Adrenal gland (tissue), 12 donors: ENCODE data around the gene SNAI3. TPM values are rescaled to one million over a fixed set of nuclear protein-coding genes. Genes with fewer than 3 reads are reported as not detected.

Experiments
- DNase-seq, 7 donors: peaks; one replicate each; pipeline ENCODE4 v3.0.0-alpha.2; 2019 to 2020
- H3K27ac ChIP-seq, 5 donors: fragments of 200-600 bp; sonication (generic) in 4 of 5; 1 replicate in 3 of 5; 2 replicates in 2 of 5; pipeline versions ENCODE4 v1.5.1 to v1.8.0; 2016 to 2020; ENCODE audit warnings: mild to moderate bottlenecking in 1 of 5
- H3K27me3 ChIP-seq: fragments of 200-600 bp; 2 replicates; pipeline ENCODE4 v1.8.0; 2021
- H3K36me3 ChIP-seq, 2 donors: fragments of 200-600 bp; replicated peaks in 1 of 2; 1 replicate in 1 of 2; 2 replicates in 1 of 2; pipeline versions ENCODE4 v1.5.1 to v1.8.0; 2018 to 2022
- H3K4me1 ChIP-seq, 2 donors: fragments of 200-600 bp; replicated peaks in 1 of 2; 1 replicate in 1 of 2; 2 replicates in 1 of 2; pipeline versions ENCODE4 v1.5.1 to v1.8.0; 2018 to 2021
- H3K4me3 ChIP-seq, 4 donors: fragments of 200-600 bp; sonication (generic) in 3 of 4; one replicate each; pipeline ENCODE4 v1.5.1; 2016 to 2018
- H3K9me3 ChIP-seq, 3 donors: fragments of 200-600 bp; sonication (generic) in 1 of 3; replicated peaks in 1 of 3; 1 replicate in 2 of 3; 2 replicates in 1 of 3; pipeline versions ENCODE4 v1.5.1 to v1.8.0; 2016 to 2021
- CTCF ChIP-seq, 6 experiments: fragments of 450-650 bp in 4 of 6; fragments of 200-600 bp in 2 of 6; sonication (generic) in 1 of 6; IDR thresholded peaks; 1 replicate in 5 of 6; 2 replicates in 1 of 6; pipeline versions ENCODE4 v1.5.1 to v1.8.0; 2016 to 2021; ENCODE audit warnings: antibody characterized with exemption in 6 of 6, mild to moderate bottlenecking in 2 of 6, moderate library complexity in 1 of 6
- POLR2A ChIP-seq, 2 donors: fragments of 450-650 bp; IDR thresholded peaks; one replicate each; pipeline ENCODE4 v1.6.1; 2017; ENCODE audit warnings: antibody characterized with exemption in 2 of 2, mild to moderate bottlenecking in 2 of 2, moderate library complexity in 1 of 2
- WGBS, 4 donors: extraction: QIAGEN DNeasy Blood & Tissue Kit in 2 of 4; methylation state at CpG; one replicate each; pipeline versions ENCODE4 v1.1.5 to v1.1.7; 2013 to 2017; 5-methylcytosine and 5-hydroxymethylcytosine counted together
- intact Hi-C, 2 donors: fragments of 100-400 bp; cut with DNase I; formaldehyde crosslinking; loops; one replicate each; pipeline versions ENCODE4 v1.14.1 to v1.15.0; 2022 to 2023
- polyA plus RNA-seq, 3 donors: library from polyadenylated mRNA; stranded (reverse); fragments of 200-250 nt in 2 of 3; fragments of 350-450 nt in 1 of 3; fragmentation: Illumina TruSeq in 1 of 3; extraction: RNeasy Lipid Tissue Mini Kit (QIAGEN cat#74804) in 1 of 3; gene quantifications; one replicate each; pipeline ENCODE4 v1.2.3, GENCODE V29; 2013 to 2014
- total RNA-seq, 9 donors: library from RNA; depleted of rRNA in 4 of 9; stranded (reverse); fragments of >200 nt in 4 of 9; fragments of 120-200 nt in 1 of 9; fragmentation: NEBNext Ultra II Directional in 1 of 9; extraction: Animal tissue kit (Norgen Biotek cat#: 25700) in 1 of 9; gene quantifications; one replicate each; pipeline versions ENCODE4 v1.1.0 to v1.2.4, GENCODE V29; 2013 to 2023
- donor health status: healthy with polysubstance abuse.
- donor health status: Bipolar disorder and iron deficiency.
- donor health status: DM: yes; HTN: yes; CAD: no.
- donor health status: DM: no; HTN: no; CAD: no.
- donor health status: DM: no; HTN: no; CAD: no.
- donor health status: DM: yes; HTN: yes; CAD: no.

Gene SNAI3
- total and polyA plus RNA-seq, 12 donors: 0.06 to 2.1 (median 0.51) TPM; not detected in 2

- WGBS, 4 donors: 52 to 88% (median 86%) methylated on average over 3 to 30 of the region's 30 CpGs
- intact Hi-C loops: no loop called here
- no peak overlapping the region for H3K27ac ChIP-seq
Measured at GRCh38 chr16:88732172-88732960, 46.1 kb upstream of the SNAI3 start.

GRCh38 chr16:88731699-88732098 lies 45.4 kb upstream of the SNAI3 start:
- Histone ChIP-seq H3K4me1 (no peaks in the 10 kb centered on the region), H3K9me3 (no peaks in the 10 kb centered on the region), H3K27ac (no peak overlapping the region), H3K4me3 (no peak overlapping the region), H3K27me3 (no peaks in the 10 kb centered on the region), H3K36me3 (peaks cover 0 to 40% of the 10 kb centered on the region in 2 donors)
- 60 to 96% (median 77%) methylated on average over 5 to 15 of the region's 15 CpGs for WGBS, 4 donors
- intact Hi-C loops: no loop called here
- peak in 2 of 7 donors; percentile 28 to 43 for DNase-seq
- TF ChIP-seq POLR2A (IDR thresholded peaks at IDR 0.05) (no peak), CTCF (IDR thresholded peaks at IDR 0.05) (no peak)

More at GRCh38 chr16:88732172-88732960, 46.1 kb upstream of the SNAI3 start:
- H3K4me1 ChIP-seq: peaks cover 0 to 2% of the 10 kb centered on the region in 2 donors
- TF ChIP-seq CTCF (IDR thresholded peaks at IDR 0.05) (no peak), POLR2A (IDR thresholded peaks at IDR 0.05) (no peak)
- no peaks in the 10 kb centered on the region for H3K9me3 ChIP-seq
- no peak overlapping the region for H3K4me3 ChIP-seq
- DNase-seq: no peak
- peaks cover 0 to 35% of the 10 kb centered on the region in 2 donors for H3K36me3 ChIP-seq
- H3K27me3 ChIP-seq: no peaks in the 10 kb centered on the region

- Histone ChIP-seq H3K27ac (no peak overlapping the region), H3K4me1 (no peaks in the 10 kb centered on the region), H3K4me3 (no peak overlapping the region), H3K27me3 (no peaks in the 10 kb centered on the region), H3K36me3 (peaks cover 0 to 46% of the 10 kb centered on the region in 2 donors), H3K9me3 (no peaks in the 10 kb centered on the region)
- no peak for DNase-seq
- intact Hi-C loops: no loop called here
- TF ChIP-seq CTCF (IDR thresholded peaks at IDR 0.05) (no peak), POLR2A (IDR thresholded peaks at IDR 0.05) (no peak)
- 79 to 81% (median 80%) methylated on average over 30 to 34 of the region's 34 CpGs for whole genome bisulfite sequencing, 4 donors
Measured at GRCh38 chr16:88730632-88731607, 44.6 kb upstream of the SNAI3 start.

- H3K4me1 ChIP-seq: no peaks in the 10 kb centered on the region
- DNase-seq: no peak
- intact Hi-C loops: no loop called here
- peaks cover 0 to 49% of the 10 kb centered on the region in 2 donors for H3K36me3 ChIP-seq
- no peaks in the 10 kb centered on the region for H3K9me3 ChIP-seq
- H3K27ac ChIP-seq: no peak overlapping the region
- WGBS, 4 donors: 68 to 84% (median 82%) methylated on average over 4 to 20 of the region's 20 CpGs
- TF ChIP-seq CTCF (IDR thresholded peaks at IDR 0.05): no peak
- no peak overlapping the region for H3K4me3 ChIP-seq
- no peaks in the 10 kb centered on the region for H3K27me3 ChIP-seq
Measured at GRCh38 chr16:88727871-88728270, 41.6 kb upstream of the SNAI3 start.
